ENCODE measurements around the gene YY1AP1. TPM values are rescaled to one million over a fixed set of nuclear protein-coding genes. Genes with fewer than 3 reads are reported as not detected.
"Not testable (repeated sequence)": the region's sequence is repeated elsewhere in the genome, so short reads cannot be mapped to it uniquely, and the experiment has no call there.

The YY1AP1 gene
- polyA plus RNA-seq, 1 of the 3 experiments (the other 2 are of a cell fraction) = 45.0 TPM

DNA sequence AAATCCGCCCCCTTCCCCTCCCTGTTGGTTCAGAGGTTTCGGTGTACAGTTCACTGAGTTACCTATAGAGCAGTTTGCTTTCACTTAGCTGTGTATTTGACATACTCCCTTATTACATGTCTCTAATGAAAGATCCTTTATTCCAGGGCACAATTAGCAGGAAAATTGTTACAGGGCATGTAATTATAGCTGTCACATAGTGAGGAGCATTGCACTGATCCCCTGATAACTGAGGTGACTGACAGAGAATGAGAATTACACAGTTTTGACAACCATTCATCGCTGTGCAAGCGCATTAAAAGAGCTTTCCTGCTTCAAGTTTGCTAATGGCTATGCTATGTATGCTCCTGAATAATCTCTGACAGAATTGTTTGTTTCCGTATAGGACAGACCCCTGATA is 27.2 kb upstream of the YY1AP1 start:
- WGBS (ENCODE audit: low lambda C conversion rate) = 95% methylated on average over 5 of the region's 5 CpGs
- peaks cover 15 to 22% of the 10 kb centered on the region in 2 experiments for H3K36me3 ChIP-seq (replicated peaks in 1 of 2; ENCODE audit: control insufficient read depth in 1 of 2, insufficient read depth in 2 of 2, low read length in 1 of 2)
- no peak overlapping the region for H2AFZ ChIP-seq (ENCODE audit: low read depth)
- H3K4me3 ChIP-seq (ENCODE audit: low read depth in 2 of 2, low read length in 1 of 2) = no peak overlapping the region
- no peak overlapping the region for H3K9ac ChIP-seq
- H4K20me1 ChIP-seq (ENCODE audit: insufficient read depth) = no peaks in the 10 kb centered on the region
- H3K79me2 ChIP-seq (ENCODE audit: insufficient read depth) = peaks cover 61% of the 10 kb centered on the region; the same call in 1 of the 2 replicates
- no peak for TF ChIP-seq RCOR1 (IDR thresholded peaks at IDR 0.05; ENCODE audit: low read length)
- TF ChIP-seq RFX5 (IDR thresholded peaks at IDR 0.05; ENCODE audit: low read length) = no peak
- no peak for TF ChIP-seq SIN3A (IDR thresholded peaks at IDR 0.05; ENCODE audit: borderline replicate concordance, low read depth, low read length)
- TF ChIP-seq, protein P1, sequence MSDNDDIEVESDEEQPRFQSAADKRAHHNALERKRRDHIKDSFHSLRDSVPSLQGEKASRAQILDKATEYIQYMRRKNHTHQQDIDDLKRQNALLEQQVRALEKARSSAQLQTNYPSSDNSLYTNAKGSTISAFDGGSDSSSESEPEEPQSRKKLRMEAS (IDR thresholded peaks at IDR 0.05; ENCODE audit: low read depth) = no peak
- TF ChIP-seq, protein P2, sequence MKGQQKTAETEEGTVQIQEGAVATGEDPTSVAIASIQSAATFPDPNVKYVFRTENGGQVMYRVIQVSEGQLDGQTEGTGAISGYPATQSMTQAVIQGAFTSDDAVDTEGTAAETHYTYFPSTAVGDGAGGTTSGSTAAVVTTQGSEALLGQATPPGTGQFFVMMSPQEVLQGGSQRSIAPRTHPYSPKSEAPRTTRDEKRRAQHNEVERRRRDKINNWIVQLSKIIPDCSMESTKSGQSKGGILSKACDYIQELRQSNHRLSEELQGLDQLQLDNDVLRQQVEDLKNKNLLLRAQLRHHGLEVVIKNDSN (IDR thresholded peaks at IDR 0.05; ENCODE audit: borderline replicate concordance, low read depth) = no peak
- TF ChIP-seq TCF12 (IDR thresholded peaks at IDR 0.05) = no peak
- TF ChIP-seq ELF1 (IDR thresholded peaks at IDR 0.05) = no peak
- TF ChIP-seq CHD2 (IDR thresholded peaks at IDR 0.05; ENCODE audit: low read length, partially characterized antibody) = no peak
- TF ChIP-seq, protein P3, sequence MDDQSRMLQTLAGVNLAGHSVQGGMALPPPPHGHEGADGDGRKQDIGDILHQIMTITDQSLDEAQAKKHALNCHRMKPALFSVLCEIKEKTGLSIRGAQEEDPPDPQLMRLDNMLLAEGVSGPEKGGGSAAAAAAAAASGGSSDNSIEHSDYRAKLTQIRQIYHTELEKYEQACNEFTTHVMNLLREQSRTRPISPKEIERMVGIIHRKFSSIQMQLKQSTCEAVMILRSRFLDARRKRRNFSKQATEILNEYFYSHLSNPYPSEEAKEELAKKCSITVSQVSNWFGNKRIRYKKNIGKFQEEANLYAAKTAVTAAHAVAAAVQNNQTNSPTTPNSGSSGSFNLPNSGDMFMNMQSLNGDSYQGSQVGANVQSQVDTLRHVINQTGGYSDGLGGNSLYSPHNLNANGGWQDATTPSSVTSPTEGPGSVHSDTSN (IDR thresholded peaks at IDR 0.05) = no peak
- TF ChIP-seq, protein P4, sequence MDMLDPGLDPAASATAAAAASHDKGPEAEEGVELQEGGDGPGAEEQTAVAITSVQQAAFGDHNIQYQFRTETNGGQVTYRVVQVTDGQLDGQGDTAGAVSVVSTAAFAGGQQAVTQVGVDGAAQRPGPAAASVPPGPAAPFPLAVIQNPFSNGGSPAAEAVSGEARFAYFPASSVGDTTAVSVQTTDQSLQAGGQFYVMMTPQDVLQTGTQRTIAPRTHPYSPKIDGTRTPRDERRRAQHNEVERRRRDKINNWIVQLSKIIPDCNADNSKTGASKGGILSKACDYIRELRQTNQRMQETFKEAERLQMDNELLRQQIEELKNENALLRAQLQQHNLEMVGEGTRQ (IDR thresholded peaks at IDR 0.05; ENCODE audit: borderline replicate concordance, low read depth, low read length) = no peak
- no peak for TF ChIP-seq MXI1 (IDR thresholded peaks at IDR 0.05; ENCODE audit: low read depth, low read length)
- no peak for TF ChIP-seq GATA2 (CRISPR knock-in tag; IDR thresholded peaks at IDR 0.05)
- no peak for TF ChIP-seq NRF1 (IDR thresholded peaks at IDR 0.05; ENCODE audit: low read depth, low read length)
- TF ChIP-seq NFIC (IDR thresholded peaks at IDR 0.05; ENCODE audit: borderline replicate concordance) = no peak
- TF ChIP-seq, protein P5, sequence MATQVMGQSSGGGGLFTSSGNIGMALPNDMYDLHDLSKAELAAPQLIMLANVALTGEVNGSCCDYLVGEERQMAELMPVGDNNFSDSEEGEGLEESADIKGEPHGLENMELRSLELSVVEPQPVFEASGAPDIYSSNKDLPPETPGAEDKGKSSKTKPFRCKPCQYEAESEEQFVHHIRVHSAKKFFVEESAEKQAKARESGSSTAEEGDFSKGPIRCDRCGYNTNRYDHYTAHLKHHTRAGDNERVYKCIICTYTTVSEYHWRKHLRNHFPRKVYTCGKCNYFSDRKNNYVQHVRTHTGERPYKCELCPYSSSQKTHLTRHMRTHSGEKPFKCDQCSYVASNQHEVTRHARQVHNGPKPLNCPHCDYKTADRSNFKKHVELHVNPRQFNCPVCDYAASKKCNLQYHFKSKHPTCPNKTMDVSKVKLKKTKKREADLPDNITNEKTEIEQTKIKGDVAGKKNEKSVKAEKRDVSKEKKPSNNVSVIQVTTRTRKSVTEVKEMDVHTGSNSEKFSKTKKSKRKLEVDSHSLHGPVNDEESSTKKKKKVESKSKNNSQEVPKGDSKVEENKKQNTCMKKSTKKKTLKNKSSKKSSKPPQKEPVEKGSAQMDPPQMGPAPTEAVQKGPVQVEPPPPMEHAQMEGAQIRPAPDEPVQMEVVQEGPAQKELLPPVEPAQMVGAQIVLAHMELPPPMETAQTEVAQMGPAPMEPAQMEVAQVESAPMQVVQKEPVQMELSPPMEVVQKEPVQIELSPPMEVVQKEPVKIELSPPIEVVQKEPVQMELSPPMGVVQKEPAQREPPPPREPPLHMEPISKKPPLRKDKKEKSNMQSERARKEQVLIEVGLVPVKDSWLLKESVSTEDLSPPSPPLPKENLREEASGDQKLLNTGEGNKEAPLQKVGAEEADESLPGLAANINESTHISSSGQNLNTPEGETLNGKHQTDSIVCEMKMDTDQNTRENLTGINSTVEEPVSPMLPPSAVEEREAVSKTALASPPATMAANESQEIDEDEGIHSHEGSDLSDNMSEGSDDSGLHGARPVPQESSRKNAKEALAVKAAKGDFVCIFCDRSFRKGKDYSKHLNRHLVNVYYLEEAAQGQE (IDR thresholded peaks at IDR 0.05; ENCODE audit: low read depth, low read length) = no peak
- TF ChIP-seq, protein P6, sequence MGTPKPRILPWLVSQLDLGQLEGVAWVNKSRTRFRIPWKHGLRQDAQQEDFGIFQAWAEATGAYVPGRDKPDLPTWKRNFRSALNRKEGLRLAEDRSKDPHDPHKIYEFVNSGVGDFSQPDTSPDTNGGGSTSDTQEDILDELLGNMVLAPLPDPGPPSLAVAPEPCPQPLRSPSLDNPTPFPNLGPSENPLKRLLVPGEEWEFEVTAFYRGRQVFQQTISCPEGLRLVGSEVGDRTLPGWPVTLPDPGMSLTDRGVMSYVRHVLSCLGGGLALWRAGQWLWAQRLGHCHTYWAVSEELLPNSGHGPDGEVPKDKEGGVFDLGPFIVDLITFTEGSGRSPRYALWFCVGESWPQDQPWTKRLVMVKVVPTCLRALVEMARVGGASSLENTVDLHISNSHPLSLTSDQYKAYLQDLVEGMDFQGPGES (IDR thresholded peaks at IDR 0.05; ENCODE audit: low read depth, low read length) = no peak
- no peaks in the 10 kb centered on the region for H3K9me3 ChIP-seq
- no peak for DNase-seq
- H3F3A ChIP-seq (replicated peaks; ENCODE audit: insufficient read depth) = no peaks in the 10 kb centered on the region
- H3K4me2 ChIP-seq = no peak overlapping the region
- no peaks in the 10 kb centered on the region for H3K4me1 ChIP-seq (ENCODE audit: control insufficient read depth in 1 of 2, insufficient read depth in 2 of 2, low read depth in 1 of 2, low read length in 1 of 2)
- POLR2A ChIA-PET = no interaction called here
- no peak overlapping the region for H3K27ac ChIP-seq (ENCODE audit: low read depth in 2 of 2, low read length in 1 of 2)
- no peaks in the 10 kb centered on the region for H3K27me3 ChIP-seq (ENCODE audit: insufficient read depth)
- no peaks in the 10 kb centered on the region for H3K9me2 ChIP-seq
- CTCF ChIA-PET = interaction anchor here (3.7 kb wide), 1 partner anchor 13 kb away, joined by 18 read pairs; no protein-coding TSS in a partner anchor

DNA sequence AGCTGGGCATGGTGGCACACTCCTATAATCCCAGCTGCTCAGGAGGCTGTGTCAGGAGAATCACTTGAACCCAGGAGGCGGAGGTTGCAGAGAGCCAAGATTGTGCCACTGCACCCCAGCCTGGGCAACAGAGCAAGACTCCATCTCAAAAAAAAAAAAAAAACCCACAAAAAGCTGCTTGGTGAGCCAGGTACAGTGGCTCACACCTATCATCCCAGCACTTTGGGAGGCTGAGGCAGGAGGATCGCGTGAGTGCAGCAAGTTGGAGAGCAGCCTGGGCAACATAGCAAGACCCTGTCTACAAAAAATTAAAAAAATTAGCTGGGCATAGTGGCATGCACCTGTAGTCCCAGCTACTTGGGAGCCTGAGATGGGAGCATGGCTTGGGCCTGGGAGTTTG is 26.5 kb upstream of the YY1AP1 start:
- CTCF ChIA-PET = interaction anchor here (3.7 kb wide), 1 partner anchor 14 kb away, joined by 18 read pairs; no protein-coding TSS in a partner anchor
- H2AFZ ChIP-seq (ENCODE audit: low read depth); H3F3A ChIP-seq (replicated peaks; ENCODE audit: insufficient read depth); H3K4me2 ChIP-seq; H3K4me1 ChIP-seq (ENCODE audit: control insufficient read depth in 1 of 2, insufficient read depth in 2 of 2, low read depth in 1 of 2, low read length in 1 of 2); H3K9ac ChIP-seq; POLR2A ChIA-PET; H3K9me3 ChIP-seq; H3K4me3 ChIP-seq (ENCODE audit: low read depth in 2 of 2, low read length in 1 of 2); H3K27ac ChIP-seq (ENCODE audit: low read depth in 2 of 2, low read length in 1 of 2); H4K20me1 ChIP-seq (ENCODE audit: insufficient read depth); H3K9me2 ChIP-seq; DNase-seq; H3K27me3 ChIP-seq (ENCODE audit: insufficient read depth): not testable (repeated sequence)
- 95% methylated on average over 3 of the region's 3 CpGs for WGBS (ENCODE audit: low lambda C conversion rate)
- H3K79me2 ChIP-seq (ENCODE audit: insufficient read depth) = peaks cover 59% of the 10 kb centered on the region; the same call in 1 of the 2 replicates
- peaks cover 15 to 22% of the 10 kb centered on the region in 2 experiments for H3K36me3 ChIP-seq (replicated peaks in 1 of 2; ENCODE audit: control insufficient read depth in 1 of 2, insufficient read depth in 2 of 2, low read length in 1 of 2)

All from SK-N-SH (cell line).